Measurements from ENCODE around the gene OR6T1. TPM values are rescaled to one million over a fixed set of nuclear protein-coding genes. Genes with fewer than 3 reads are reported as not detected.

The OR6T1 gene
- total and polyA plus RNA-seq, 9 of the 15 experiments (the other 6 are each of a cell fraction or from before 2014, with no cell fraction given): not detected

DNA sequence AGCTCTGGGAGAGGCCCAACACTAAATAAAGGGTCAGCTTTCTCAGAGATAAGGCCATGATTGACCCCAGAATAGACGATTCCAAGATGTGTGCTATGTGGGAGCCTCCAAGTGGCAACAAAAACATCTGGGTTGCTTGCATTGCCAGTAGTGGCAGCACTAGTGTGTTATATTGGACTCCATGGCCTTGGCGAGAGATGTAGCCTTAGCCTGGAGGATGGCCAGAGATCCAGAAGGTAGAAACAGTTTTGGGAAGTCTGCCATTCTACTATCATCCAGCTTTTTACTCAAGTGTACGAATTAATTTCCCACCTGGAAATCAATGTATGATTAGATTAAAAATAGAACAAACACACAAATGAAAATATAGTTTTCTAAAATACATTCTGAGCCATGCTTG lies 38.7 kb downstream of the OR6T1 start:
- WGBS (ENCODE audit: insufficient coverage, low coverage, missing lambda C conversion rate): 0% methylated on average over 3 of the region's 3 CpGs
- ChIA-PET CTCF (ENCODE audit: low intra/inter-chr PET ratio) (no interaction called here), POLR2A (interaction anchor here (0.6 kb wide), 1 partner anchor 768 kb away, joined by 3 read pairs; no protein-coding TSS in a partner anchor)
- Histone ChIP-seq H3K9ac (ENCODE audit: insufficient read depth in 1 of 2, low read depth in 2 of 2, low read length in 2 of 2) (no peak overlapping the region), H3K79me2 (ENCODE audit: control insufficient read depth, insufficient read depth, low read length) (no peaks in the 10 kb centered on the region), H2AFZ (ENCODE audit: low read depth, low read length) (no peak overlapping the region), H3K27me3 (ENCODE audit: control insufficient read depth in 2 of 2, insufficient read depth in 2 of 2, low read length in 2 of 2) (no peaks in the 10 kb centered on the region), H3K36me3 (ENCODE audit: control insufficient read depth, insufficient read depth, low read length) (no peaks in the 10 kb centered on the region), H3K9me1 (ENCODE audit: control insufficient read depth, insufficient read depth, low read length) (no peaks in the 10 kb centered on the region), H4K20me1 (replicated peaks; ENCODE audit: control insufficient read depth, insufficient read depth, low read length) (no peaks in the 10 kb centered on the region), H3K4me3 (no peak overlapping the region), H3K4me2 (ENCODE audit: insufficient read depth, low read length) (no peak overlapping the region), H3K4me1 (replicated peaks in 1 of 2; ENCODE audit: control insufficient read depth in 2 of 2, insufficient read depth in 2 of 2, low read length in 2 of 2) (no peaks in the 10 kb centered on the region), H3K9me3 (replicated peaks; ENCODE audit: control insufficient read depth, insufficient read depth, low read depth, low read length) (no peaks in the 10 kb centered on the region), H3K27ac (ENCODE audit: extremely low read depth, low read depth, low read length) (no peak overlapping the region)
- no peak for TF ChIP-seq CTBP1 (IDR thresholded peaks at IDR 0.05; ENCODE audit: borderline replicate concordance)
- no peak for TF ChIP-seq ADNP (tag; IDR thresholded peaks at IDR 0.05)
- no peak for TF ChIP-seq ZSCAN29 (IDR thresholded peaks at IDR 0.05)
- no peak for TF ChIP-seq CBFA2T2 (conservative IDR thresholded peaks at IDR 0.05)
- no peak for TF ChIP-seq KAT8 (IDR thresholded peaks at IDR 0.05; ENCODE audit: low read depth)
- no peak for TF ChIP-seq MXI1 (IDR thresholded peaks at IDR 0.05; ENCODE audit: low read depth, low read length)
- TF ChIP-seq KLF1 (tag; IDR thresholded peaks at IDR 0.05): no peak
- TF ChIP-seq ZNF696 (CRISPR knock-in tag; conservative IDR thresholded peaks at IDR 0.05): no peak
- no peak for TF ChIP-seq TRIM28 (IDR thresholded peaks at IDR 0.05)
- TF ChIP-seq MAFG (tag; conservative IDR thresholded peaks at IDR 0.05): no peak
- no peak for TF ChIP-seq ZNF174 (CRISPR knock-in tag; IDR thresholded peaks at IDR 0.05)
- TF ChIP-seq SIRT6 (IDR thresholded peaks at IDR 0.05; ENCODE audit: low read depth, low read length): no peak
- no peak for TF ChIP-seq ZNF830 (CRISPR knock-in tag; IDR thresholded peaks at IDR 0.05)
- no peak for TF ChIP-seq ZBTB7A (IDR thresholded peaks at IDR 0.05; ENCODE audit: borderline replicate concordance, control insufficient read depth, low read depth, low read length)
- TF ChIP-seq CBX3 (IDR thresholded peaks at IDR 0.05; ENCODE audit: borderline replicate concordance in 1 of 2, low read length in 2 of 2): no peak
- TF ChIP-seq, protein P1, sequence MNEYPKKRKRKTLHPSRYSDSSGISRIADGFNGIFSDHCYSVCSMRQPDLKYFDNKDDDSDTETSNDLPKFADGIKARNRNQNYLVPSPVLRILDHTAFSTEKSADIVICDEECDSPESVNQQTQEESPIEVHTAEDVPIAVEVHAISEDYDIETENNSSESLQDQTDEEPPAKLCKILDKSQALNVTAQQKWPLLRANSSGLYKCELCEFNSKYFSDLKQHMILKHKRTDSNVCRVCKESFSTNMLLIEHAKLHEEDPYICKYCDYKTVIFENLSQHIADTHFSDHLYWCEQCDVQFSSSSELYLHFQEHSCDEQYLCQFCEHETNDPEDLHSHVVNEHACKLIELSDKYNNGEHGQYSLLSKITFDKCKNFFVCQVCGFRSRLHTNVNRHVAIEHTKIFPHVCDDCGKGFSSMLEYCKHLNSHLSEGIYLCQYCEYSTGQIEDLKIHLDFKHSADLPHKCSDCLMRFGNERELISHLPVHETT (CRISPR knock-in tag; conservative IDR thresholded peaks at IDR 0.05 in 1 of 2, IDR thresholded peaks at IDR 0.05 in 1 of 2): no peak
- no peak for TF ChIP-seq PHF21A (IDR thresholded peaks at IDR 0.05; ENCODE audit: borderline replicate concordance, low read depth)
- no peak for TF ChIP-seq CREBBP (IDR thresholded peaks at IDR 0.05; ENCODE audit: low read depth, low read length)
- TF ChIP-seq, protein P2, sequence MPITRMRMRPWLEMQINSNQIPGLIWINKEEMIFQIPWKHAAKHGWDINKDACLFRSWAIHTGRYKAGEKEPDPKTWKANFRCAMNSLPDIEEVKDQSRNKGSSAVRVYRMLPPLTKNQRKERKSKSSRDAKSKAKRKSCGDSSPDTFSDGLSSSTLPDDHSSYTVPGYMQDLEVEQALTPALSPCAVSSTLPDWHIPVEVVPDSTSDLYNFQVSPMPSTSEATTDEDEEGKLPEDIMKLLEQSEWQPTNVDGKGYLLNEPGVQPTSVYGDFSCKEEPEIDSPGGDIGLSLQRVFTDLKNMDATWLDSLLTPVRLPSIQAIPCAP (CRISPR knock-in tag; IDR thresholded peaks at IDR 0.05; ENCODE audit: borderline replicate concordance): no peak
- no peak for TF ChIP-seq HEY1 (CRISPR knock-in tag; IDR thresholded peaks at IDR 0.05; ENCODE audit: borderline replicate concordance)
- FAIRE-seq: no peak
- BruUV-seq (replicated peaks): no TSS peak
- DNase-seq (ENCODE audit: extremely low read depth in 1 of 4, low spot score in 3 of 4): no peak
- intact Hi-C loops (cut with micrococcal nuclease) (no loop called here), in situ Hi-C loops (cut with MboI) (no loop called here)
- ATAC-seq: no peak

Data from K562 (cell line).